ENCODE measurements around the gene RNPEP.
"Not testable (repeated sequence)": the region's sequence is repeated elsewhere in the genome, so short reads cannot be mapped to it uniquely, and the experiment has no call there.

The RNPEP gene

DNA sequence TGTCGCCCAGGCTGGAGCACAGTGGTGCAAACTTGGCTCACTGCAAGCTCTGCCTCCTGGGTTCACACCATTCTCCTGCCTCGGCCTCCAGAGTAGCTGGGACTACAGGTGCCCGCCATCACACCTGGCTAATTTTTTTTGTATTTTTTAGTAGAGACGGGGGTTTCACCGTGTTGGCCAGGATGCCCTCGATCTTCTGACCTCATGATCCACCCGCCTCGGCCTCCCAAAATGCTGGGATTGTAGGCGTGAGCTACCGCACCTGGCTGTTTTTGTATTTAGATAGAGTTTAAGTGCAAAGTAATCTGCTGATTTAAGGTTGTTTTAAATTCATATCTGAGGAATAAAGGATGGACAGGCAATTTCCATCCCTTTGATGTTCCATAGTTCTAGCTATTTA, 20.1 kb upstream of the RNPEP start:
- not testable (repeated sequence) for DNase-seq

DNA sequence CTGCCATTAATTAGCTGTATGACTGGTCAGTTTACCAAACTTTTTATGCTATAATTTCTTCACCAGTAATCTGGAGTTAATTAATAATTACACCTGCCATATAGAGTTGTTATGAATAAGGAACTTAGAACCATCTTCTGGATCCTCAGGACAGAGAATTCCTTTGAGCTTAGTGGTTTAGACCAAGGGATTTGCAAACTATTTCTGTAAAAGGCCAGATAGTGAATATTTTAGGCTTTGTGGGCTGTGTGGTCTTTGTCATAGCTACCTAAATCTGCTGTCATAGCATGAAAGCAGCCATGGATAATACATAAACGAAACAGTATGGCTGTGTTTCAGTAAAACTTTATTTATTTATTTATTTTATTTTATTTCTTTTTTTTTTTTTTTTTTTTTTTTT, 18.2 kb upstream of the RNPEP start:
- no peak for DNase-seq

GRCh38 chr1:201966171-201966570, 16.3 kb upstream of the RNPEP start:
- no peak for DNase-seq

GRCh38 chr1:201968202-201968925, 14.1 kb upstream of the RNPEP start:
- no peak for DNase-seq

DNA sequence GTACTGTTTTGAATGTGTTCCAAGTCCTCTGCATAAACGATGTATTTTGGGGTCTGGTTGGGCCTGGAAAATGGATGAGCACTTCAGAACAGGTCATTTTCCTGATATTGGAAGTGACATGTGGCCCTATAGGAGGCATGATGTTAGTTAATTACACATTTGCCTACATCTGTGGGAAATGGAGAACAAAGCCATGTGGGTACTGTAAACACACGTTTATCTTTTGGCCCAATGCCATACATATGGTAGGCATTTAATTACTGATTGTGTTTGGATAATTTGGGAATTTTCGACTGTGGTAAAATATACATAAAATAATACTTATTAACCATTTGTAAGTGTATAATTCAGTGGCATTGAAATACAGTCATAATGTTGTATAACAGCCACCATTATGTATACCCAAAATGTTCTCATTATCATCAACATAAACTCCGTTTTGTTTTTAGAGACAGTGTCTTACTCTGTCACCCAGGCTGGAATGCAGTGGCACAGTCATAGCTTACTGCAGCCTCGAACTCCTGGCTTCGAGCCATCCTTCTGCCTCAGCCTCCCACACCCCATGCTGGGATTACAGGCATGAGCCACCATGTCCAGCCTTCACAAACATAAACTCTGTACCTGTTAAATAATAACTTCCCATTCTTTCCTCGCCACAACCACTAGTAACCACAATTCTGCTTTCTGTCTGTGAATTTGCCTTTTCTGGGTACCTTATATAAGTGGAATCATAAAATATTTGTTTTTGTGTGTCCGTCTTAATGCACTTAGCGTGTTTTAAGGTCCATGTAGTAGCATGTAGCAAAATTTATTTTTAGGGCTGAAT, 11.9 kb upstream of the RNPEP start:
- no peak for DNase-seq

DNA sequence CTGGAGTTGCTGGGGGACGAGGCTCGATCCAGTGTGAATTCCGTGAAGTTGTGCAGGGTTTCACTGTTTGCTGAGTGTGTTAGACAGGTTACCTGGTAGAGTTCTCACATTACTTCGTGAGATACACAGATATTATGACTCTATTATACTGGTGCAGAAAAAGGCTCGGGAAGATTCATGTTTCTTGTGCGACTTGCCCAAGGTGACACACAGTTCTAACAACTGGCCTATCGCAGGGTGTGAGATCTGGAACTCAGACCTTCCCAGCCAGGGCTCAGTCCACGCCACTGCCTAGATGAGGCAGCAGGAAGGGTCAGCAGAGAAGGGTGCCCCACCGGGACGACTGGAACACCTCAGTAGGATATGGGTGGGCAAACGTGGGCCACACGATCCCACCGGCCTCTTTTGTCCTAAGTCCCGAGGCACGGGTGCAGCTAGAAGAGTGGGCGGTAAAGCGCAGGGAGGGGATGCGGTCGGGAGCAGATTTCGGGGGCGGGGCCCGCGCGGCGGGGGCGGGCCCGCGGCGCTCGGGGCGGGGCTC, 296 bp upstream of the RNPEP start:
- no peak for DNase-seq

- DNase-seq: no peak
Measured at GRCh38 chr1:201983380-201983805, 945 bp downstream of the RNPEP start.

DNA sequence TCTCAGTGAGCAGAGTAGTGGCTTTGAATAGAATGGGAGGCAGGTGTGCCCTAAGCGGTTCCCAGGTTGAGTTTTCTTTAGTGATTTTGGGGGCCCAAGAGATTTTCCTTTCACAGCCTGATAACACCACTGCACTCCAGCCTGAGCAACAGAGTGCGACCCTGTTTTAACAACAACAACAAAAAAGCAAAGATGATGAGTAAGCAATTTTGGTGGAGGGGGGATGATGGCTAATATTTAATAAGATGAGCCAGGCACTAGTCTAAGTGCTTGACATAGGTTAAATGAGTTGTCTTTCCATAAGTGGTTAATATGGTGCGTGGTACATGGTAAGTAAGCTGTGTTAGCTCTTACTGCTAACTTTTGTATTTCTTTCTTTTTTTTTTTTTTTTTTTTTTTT, 2.0 kb downstream of the RNPEP start:
- DNase-seq: no peak

DNA sequence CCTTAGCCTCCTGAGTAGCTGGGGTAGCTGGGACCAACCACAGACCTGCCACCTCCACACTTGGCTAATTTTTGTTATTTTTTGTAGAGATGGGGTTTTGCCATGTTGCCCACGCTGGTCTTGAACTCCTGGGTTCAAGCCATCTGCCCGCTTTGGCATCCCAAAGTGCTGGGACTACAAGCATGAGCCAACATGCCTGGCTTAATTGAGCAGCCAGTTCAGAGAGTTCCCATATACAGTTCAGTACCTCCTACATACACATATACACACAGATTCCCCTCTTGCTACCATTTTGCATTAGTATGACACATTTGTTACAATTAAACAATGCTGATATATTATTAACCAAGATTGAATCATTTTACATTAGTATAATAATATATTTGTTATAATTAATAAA, 2.9 kb downstream of the RNPEP start:
- no peak for DNase-seq

DNA sequence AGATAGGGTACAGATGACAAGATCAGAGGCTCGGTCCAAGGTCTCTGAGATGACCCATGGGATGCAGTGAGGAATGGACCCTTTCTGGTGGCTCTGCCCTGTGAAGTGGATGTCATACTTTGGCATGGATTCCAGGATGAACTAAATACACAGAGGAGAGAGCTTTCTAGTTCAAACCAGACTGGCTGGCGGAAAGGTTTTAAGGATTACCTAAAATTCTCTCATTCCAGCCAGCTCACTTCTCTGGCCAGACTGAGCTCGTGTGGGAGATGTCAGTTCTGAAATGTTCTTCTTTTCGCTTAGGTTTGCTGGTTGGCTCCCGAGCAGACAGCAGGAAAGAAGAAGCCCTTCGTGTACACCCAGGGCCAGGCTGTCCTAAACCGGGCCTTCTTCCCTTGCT, 6.2 kb downstream of the RNPEP start:
- DNase-seq: no peak

- DNase-seq: no peak
Measured at GRCh38 chr1:201989354-201990128, 7.1 kb downstream of the RNPEP start.

GRCh38 chr1:201990427-201990826, 8.0 kb downstream of the RNPEP start:
- no peak for DNase-seq

DNA sequence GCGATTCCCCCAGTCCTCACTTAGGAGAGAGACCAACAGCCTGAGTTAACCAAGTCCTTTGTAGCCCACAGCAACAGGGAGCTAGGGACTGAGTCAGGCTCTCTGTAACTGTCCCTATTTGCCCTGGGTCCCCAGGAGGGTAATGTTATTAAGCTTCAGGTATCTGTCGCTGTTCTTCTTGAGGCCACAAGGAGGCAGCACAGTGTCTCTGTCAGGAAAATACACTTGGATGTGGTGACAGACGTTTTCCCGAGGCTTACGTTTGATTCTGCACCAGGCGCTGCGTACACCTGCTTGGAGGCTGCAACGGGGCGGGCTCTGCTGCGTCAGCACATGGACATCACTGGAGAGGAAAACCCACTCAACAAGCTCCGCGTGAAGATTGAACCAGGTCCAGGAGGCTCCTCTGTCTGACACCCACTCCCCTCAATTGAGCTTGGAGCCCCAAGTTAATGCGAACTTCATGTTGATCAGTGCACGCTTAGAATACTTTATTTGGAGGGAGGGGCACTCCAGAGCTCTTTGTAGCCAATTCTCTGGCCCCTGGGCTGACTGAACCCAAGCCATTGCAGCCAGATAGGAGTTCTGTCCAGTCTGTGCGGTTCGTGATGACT, 17.3 kb downstream of the RNPEP start:
- no peak for DNase-seq

DNA sequence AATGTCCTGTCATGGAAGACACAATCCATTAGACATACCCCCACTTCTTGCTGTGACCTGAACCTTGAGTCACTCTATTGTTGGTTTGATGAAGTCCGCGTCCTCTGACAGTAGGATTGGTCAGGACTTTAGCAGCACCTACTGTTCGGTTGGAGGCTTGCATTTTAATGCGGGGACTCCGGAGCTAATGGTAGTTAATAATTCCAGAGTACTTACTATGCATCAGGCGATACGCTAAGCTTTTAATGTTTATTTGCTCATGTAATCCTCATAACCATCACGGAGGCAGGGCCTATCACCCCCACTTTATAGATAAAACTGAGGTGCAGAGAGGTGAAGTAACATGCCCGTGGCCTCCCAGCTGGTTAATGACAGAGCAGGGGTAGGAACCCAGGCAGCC, 20.1 kb downstream of the RNPEP start:
- no peak for DNase-seq

DNA sequence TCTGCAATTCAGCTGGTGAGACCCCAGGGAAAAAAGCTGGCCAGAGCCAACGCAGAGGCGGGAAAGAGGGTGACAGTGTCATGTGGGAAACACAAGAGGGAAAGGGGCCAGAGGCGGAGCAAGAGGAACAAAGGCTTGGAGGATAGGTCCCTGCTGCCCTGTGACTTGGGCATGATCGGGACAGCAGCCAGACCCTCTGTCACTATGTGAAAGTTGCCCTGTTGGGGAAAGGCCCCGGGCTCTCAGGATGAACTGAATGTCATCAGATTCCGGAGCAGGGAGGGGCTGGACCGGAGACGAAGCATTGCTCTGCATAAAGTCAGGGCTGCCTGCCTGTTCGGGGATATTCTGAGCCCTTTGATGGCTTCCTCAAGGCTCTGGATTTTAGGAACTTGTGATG, 22.3 kb downstream of the RNPEP start:
- no peak for DNase-seq

GRCh38 chr1:202005958-202006357, 23.5 kb downstream of the RNPEP start:
- DNase-seq: no peak

GRCh38 chr1:202007304-202007703, 24.9 kb downstream of the RNPEP start:
- DNase-seq: no peak

DNA sequence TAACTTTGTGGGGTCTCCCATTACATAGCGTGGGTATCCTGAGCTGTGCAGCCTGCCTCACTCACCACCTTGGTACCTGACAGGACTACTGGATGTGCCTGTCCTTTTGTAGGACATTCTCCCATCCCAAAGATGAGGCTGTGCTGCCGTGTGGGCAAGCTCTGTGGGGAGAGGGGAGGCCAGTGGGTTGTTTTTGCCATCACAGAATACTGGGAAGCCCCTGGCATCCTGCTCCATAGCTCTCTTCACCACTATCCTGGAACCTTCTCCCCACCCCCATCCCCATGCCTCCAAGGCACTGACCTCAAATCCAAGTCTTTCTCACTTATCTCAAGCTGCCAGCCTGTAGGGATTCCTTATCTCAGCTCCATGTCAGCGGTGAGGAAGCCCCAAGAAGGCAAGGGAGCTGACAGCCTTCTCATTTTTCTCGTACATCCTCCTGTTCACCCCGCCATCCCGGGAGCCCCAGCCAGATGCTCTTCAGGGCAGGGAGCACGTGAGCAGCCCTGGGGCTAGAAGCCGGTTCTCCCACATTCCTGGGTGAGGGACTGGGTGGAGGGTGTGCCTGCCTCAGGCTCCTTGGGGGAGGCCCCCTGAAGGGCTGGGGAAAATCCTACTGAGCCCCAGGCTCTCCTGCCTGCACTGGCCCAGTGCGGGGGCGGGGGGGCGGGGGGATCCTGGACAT, 25.5 kb downstream of the RNPEP start:
- DNase-seq: no peak

DNA sequence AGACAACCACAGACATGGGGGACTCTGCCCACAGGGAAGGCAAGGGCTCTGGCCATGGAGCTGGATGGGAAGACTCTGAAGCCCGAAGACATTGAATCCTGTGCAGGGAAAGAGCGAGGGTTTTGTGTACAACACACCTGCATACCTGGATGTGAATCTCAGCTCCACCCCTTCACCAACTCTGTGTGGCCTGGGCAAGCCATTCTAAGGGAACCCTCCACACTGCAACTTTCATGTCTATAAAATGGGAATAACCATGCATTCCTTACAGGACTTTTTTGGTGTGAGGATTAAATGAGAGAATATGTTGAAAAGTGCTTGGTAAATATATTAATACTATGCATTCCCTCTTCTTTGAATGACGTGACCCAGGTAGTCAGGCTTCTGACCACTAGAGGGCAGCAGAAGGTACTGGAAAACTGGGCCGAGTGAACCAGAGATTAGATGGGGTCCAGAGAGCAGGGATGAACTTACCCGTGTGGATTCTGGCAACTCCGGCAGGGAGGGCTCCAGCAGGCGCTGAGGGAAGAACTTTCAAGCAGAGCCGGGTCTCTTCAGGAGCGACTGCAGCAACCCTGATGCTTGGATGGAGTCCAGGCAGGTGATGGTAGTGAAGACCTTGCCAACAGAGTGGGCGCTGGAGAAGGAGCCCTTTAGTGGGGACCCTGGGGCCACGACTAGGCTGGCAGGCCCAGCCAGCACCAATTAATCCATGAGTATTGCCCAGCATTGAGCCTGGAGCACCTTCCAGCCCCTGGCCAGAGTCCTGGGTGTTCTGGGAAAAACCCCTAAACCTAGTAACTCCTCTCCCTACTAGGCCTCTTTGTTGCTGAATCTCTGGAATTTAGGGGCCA, 27.1 kb downstream of the RNPEP start:
- DNase-seq: no peak

DNA sequence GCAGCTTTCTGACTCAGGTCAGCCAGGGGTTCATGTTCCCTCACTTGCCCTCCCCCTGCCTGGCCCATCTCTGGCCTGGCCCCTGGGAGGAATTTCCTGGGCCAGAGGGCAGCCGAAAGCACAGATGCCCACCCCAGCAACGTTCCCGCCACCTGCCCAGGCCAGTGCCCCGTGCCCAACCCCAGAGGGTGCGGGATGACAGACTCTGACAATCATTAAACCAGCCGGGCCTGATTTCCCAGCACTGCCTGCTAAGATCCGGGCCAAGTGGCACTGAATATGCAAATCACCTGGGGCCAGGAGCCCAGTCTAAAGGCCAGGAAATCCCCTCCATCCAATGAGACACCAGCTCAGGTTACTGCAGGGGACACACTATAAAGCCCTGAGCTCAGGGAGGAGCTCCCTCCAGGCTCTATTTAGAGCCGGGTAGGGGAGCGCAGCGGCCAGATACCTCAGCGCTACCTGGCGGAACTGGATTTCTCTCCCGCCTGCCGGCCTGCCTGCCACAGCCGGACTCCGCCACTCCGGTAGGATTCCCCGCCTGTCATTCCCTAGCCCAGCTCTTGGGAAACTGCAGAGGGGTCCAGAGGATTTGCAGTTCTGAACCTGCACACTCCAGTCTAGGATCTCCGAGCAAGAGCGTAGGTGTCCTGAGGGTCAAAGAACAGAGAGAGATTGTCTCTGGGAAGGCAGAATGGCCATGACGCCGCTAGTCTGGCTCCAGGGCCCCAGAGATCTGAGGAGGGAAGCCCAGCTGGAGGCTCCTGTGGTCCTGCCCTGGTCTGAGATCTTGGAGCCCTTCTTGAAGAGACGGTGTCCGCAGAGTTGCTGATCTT, 27.9 kb downstream of the RNPEP start, which contains the start of gene ELF3:
ELF3 (plus strand) TSS at position 408 of the 836 bp plus-strand sequence. CDS start 550 bp downstream, outside the sequence.
- peak; percentile 52 for DNase-seq
